GM12865 (cell line): ENCODE data around the gene SORCS3.
A peak's percentile ranks its signal among the peaks of the same experiment; 100 is the strongest.

Experiments
- DNase-seq: peaks from one replicate; pipeline ENCODE4 v3.0.0; 2010; ENCODE audit warnings: low read depth
- H3K4me3 ChIP-seq: 2 replicates; pipeline ENCODE4 v1.5.1; 2011; ENCODE audit warnings: mild to moderate bottlenecking, low read depth, low read length, control low read depth
- TF ChIP-seq, protein P1 (sequence below): IDR thresholded peaks from 2 replicates; pipeline ENCODE4 v1.5.1; 2011; ENCODE audit warnings: low read length, control low read depth, low read depth, inconsistent platforms; ENCODE audit not compliant: insufficient read depth; ENCODE audit errors: missing control alignments

SORCS3 gene

DNA sequence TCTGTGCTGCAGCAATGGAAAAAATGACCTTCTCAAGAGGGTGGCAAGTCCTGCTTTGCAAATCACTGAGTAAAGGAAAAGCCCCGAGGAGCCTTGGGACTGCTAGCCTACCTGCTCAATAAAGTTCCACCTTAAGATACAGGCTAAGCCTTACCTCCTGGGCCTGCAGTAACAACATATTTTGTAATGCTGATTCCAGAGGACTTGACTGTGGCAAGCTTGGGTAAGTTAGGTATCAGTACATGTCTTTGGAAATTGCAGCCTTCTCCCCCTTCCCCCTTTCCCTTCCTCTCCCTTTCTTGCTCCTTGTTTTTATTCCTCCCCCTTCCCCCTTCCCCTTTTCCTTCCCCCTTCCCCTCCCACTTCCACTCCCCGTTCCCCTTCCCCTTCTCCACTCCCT lies 126.2 kb downstream of the SORCS3 start:
- no peak overlapping the region for H3K4me3 ChIP-seq
- DNase-seq: no peak
- TF ChIP-seq, protein P1, sequence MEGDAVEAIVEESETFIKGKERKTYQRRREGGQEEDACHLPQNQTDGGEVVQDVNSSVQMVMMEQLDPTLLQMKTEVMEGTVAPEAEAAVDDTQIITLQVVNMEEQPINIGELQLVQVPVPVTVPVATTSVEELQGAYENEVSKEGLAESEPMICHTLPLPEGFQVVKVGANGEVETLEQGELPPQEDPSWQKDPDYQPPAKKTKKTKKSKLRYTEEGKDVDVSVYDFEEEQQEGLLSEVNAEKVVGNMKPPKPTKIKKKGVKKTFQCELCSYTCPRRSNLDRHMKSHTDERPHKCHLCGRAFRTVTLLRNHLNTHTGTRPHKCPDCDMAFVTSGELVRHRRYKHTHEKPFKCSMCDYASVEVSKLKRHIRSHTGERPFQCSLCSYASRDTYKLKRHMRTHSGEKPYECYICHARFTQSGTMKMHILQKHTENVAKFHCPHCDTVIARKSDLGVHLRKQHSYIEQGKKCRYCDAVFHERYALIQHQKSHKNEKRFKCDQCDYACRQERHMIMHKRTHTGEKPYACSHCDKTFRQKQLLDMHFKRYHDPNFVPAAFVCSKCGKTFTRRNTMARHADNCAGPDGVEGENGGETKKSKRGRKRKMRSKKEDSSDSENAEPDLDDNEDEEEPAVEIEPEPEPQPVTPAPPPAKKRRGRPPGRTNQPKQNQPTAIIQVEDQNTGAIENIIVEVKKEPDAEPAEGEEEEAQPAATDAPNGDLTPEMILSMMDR: no peak

DNA sequence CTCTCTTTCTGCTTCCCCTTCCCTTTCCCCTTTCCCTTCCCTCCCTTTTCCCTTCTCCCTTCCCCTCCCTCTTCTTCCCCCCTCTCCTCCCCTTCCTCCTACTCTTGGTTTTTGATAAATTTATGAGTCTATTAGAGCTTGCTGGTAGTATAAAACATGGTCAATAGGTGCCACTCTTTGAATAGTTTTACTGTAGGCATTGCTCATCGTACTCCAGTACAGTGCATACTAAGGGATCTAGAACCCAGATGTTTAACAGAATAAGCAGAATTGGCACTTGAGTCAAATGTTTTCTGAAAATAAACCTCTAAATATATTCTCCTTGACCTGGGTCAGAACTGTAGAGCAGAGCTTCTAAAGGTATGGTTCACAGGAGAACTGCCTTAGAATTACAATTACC lies 126.7 kb downstream of the SORCS3 start:
- H3K4me3 ChIP-seq: no peak overlapping the region
- no peak for DNase-seq

DNA sequence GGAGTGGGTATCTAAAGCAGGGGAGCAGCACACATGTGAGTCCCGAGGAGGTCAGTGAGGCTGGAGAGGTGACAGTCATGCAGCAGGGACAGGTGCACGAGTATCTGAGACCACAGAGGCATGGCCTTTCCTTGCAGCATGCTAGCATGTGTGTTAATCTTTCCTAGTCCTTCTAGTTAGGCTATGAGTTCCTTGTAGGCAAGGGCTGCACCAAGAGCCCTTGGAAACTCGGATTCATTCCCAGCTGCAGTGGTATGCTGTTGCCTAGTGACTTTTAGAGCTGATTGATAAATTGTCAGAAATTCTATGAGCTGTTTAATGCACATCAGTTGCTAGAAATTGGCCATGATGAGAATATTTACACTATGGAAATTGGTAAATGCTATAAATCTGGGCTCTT lies 132.0 kb downstream of the SORCS3 start:
- TF ChIP-seq, protein P1: no peak
- DNase-seq: no peak
- no peak overlapping the region for H3K4me3 ChIP-seq

More for the DNA sequence above, 126.7 kb downstream of the SORCS3 start:
- TF ChIP-seq, protein P1: no peak

DNA sequence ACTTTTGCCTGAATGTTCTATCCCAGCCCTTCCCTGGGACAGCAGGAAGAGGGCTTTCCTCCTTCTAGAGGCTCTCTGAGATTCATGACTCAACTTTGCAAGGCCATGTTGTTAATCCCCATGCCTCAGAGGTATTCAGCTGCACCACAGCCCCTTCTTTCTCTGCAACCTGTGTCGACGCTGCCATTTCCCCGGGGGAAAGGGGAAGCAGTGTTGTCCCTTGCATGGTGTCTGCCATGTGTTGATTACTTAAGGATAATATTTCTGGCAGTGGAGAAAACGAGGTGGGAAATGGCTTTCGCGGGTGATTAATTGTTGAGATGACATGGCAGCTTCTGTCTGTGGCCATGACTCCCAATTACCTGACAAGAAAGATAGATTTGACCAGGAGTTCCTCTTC lies 133.1 kb downstream of the SORCS3 start:
- no peak overlapping the region for H3K4me3 ChIP-seq
- DNase-seq: no peak
- TF ChIP-seq, protein P1: no peak

DNA sequence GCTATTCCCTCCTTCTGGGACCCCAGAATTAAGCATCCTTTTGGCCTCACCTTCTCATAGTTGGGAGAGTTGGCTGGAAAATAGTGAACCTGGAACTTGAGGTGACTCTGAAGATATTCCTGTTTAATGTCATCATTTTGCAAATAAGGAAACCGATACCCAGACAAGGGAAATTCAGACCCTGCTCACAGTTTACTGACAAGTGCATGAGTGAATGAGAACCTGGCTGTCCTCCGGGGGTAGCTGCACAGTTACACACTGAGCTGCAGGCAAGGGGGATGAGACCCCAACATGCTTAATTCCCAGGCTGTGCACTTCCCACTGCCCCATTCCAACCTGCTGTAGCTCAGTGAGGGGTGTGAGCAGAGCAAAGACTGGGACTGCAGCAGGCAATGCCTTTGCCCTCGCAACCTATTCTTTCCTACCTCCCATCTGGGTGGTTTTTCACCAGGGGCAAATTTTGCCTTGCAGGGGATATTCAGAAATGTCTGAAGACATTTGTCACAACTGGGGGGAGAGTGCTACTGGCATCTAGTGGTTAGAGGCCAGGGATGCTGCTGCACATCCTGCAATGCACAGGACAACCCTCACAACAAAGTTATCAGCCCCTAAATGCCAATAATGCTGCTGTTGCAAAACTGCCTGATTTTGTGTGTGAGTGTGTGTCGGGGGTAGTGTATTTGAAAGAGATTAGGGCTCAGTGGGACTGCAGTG lies 136.2 kb downstream of the SORCS3 start:
- DNase-seq: peak; percentile 5
- H3K4me3 ChIP-seq: no peak overlapping the region
- TF ChIP-seq, protein P1: no peak

DNA sequence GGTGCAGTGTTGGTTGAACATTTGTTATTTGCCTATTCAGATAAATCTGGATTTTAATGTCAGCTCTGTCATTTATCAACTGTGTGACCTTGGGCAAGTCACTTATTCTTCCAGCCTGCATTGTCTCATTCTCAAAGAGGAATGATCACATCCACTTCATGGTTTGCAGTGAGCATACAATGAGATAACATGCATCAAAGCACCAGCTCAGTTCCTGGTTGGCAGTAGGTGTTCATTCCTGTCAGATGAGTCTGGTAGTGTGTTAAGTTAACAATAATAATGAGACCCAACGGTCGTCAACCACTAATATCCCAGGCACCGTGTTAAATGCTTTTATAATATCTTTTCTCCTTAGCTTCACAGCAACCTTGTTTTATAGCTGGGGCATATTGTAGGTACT lies 137.3 kb downstream of the SORCS3 start:
- TF ChIP-seq, protein P1: no peak
- no peak overlapping the region for H3K4me3 ChIP-seq
- DNase-seq: no peak

DNA sequence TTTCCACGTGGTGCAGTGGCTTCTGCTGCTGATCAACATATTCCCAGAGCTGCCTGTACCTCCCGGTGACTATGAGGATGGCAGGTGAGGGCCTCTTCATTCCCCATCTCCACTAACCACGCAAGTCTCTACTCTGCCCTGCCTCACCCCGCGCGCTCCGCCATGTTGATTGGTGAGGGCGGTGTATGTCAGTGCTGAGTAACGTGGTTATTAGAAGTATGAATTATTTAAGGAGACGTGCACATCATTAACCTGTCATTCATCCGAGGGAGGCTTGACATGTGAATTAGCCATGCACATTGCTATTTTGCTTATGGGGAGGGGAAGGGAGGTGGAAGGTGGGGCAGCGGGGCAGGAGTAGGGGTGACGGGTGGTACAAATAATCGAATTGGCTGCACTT lies 138.6 kb downstream of the SORCS3 start:
- no peak for DNase-seq
- H3K4me3 ChIP-seq: no peak overlapping the region
- TF ChIP-seq, protein P1: no peak
